Liver (tissue), 9 donors: ENCODE results near the gene MRPL44. TPM values are rescaled to one million over a fixed set of nuclear protein-coding genes. Genes with fewer than 3 reads are reported as not detected.

Source experiments
- DNase-seq: peaks from one replicate; pipeline ENCODE4 v3.0.0-alpha.2; 2017; ENCODE audit warnings: low spot score
- H3K27ac ChIP-seq, 2 donors: one replicate each; pipeline ENCODE4 v1.7.0; 2013; ENCODE audit warnings: inconsistent platforms in 2 of 2, low read length in 2 of 2, control low read depth in 1 of 2, low read depth in 1 of 2, mild to moderate bottlenecking in 1 of 2
- H3K27me3 ChIP-seq, 4 donors: one replicate each; pipeline versions ENCODE4 v1.6.1 to v1.7.0; 2013; ENCODE audit warnings: low read length in 3 of 4, inconsistent platforms in 1 of 4, mild to moderate bottlenecking in 1 of 4, moderate library complexity in 1 of 4; ENCODE audit not compliant: control insufficient read depth in 4 of 4, insufficient read depth in 4 of 4
- H3K36me3 ChIP-seq, 4 donors: one replicate each; pipeline versions ENCODE4 v1.6.1 to v1.7.0; 2013; ENCODE audit warnings: low read length in 3 of 4, mild to moderate bottlenecking in 3 of 4, low read depth in 1 of 4, moderate library complexity in 1 of 4; ENCODE audit not compliant: control insufficient read depth in 4 of 4, insufficient read depth in 3 of 4
- H3K4me1 ChIP-seq, 4 donors: one replicate each; pipeline versions ENCODE4 v1.6.1 to v1.7.0; 2013; ENCODE audit warnings: low read length in 3 of 4, mild to moderate bottlenecking in 3 of 4, moderate library complexity in 1 of 4; ENCODE audit not compliant: control insufficient read depth in 4 of 4, insufficient read depth in 4 of 4
- H3K4me3 ChIP-seq, 3 donors: one replicate each; pipeline versions ENCODE4 v1.6.1 to v1.7.0; 2013; ENCODE audit warnings: low read length in 3 of 3, control low read depth in 1 of 3, low read depth in 1 of 3, mild to moderate bottlenecking in 1 of 3
- H3K9ac ChIP-seq, 2 donors: one replicate each; pipeline ENCODE4 v1.7.0; 2013; ENCODE audit warnings: low read length in 2 of 2, mild to moderate bottlenecking in 2 of 2, moderate library complexity in 2 of 2, control low read depth in 1 of 2, low read depth in 1 of 2
- H3K9me3 ChIP-seq, 4 donors: one replicate each; pipeline versions ENCODE4 v1.6.1 to v1.7.0; 2013; ENCODE audit warnings: low read length in 3 of 4; ENCODE audit not compliant: control insufficient read depth in 4 of 4
- ATF3 ChIP-seq: IDR thresholded peaks from 2 replicates; pipeline ENCODE4 v1.6.1; 2016; ENCODE audit warnings: antibody characterized with exemption
- CTCF ChIP-seq: fragments of 150-350 bp; IDR thresholded peaks from 2 replicates; pipeline ENCODE4 v1.5.1; 2017; ENCODE audit warnings: improper control_type of control experiment, low read depth, low read length; ENCODE audit not compliant: missing input control
- EGR1 ChIP-seq, 2 donors: IDR thresholded peaks; 2 replicates each; pipeline ENCODE4 v1.6.1; 2016 to 2018; ENCODE audit warnings: antibody characterized with exemption in 2 of 2, low read depth in 2 of 2
- FOXA1 ChIP-seq: IDR thresholded peaks from 2 replicates; pipeline ENCODE4 v1.6.1; 2016; ENCODE audit warnings: antibody characterized with exemption
- FOXA2 ChIP-seq: IDR thresholded peaks from 2 replicates; pipeline ENCODE4 v1.6.1; 2016; ENCODE audit warnings: antibody characterized with exemption
- GABPA ChIP-seq, 2 donors: IDR thresholded peaks in 1 of 2; conservative IDR thresholded peaks in 1 of 2; 2 replicates each; pipeline ENCODE4 v1.6.1; 2016; ENCODE audit warnings: antibody characterized with exemption in 2 of 2, mild to moderate bottlenecking in 1 of 2, moderate library complexity in 1 of 2
- HNF4A ChIP-seq, 2 donors: conservative IDR thresholded peaks; 2 replicates each; pipeline ENCODE4 v1.6.1; 2016; ENCODE audit warnings: antibody characterized with exemption in 2 of 2, mild to moderate bottlenecking in 2 of 2
- HNF4G ChIP-seq: IDR thresholded peaks from 2 replicates; pipeline ENCODE4 v1.6.1; 2016; ENCODE audit warnings: antibody characterized with exemption
- JUND ChIP-seq, 2 donors: IDR thresholded peaks; 2 replicates each; pipeline ENCODE4 v1.6.1; 2016; ENCODE audit warnings: antibody characterized with exemption in 2 of 2
- NR2F2 ChIP-seq: IDR thresholded peaks from 2 replicates; pipeline ENCODE4 v1.6.1; 2016; ENCODE audit warnings: antibody characterized with exemption
- RAD21 ChIP-seq, 2 donors: IDR thresholded peaks; 2 replicates each; pipeline ENCODE4 v1.6.1; 2016; ENCODE audit warnings: antibody characterized with exemption in 2 of 2, mild to moderate bottlenecking in 2 of 2
- REST ChIP-seq: IDR thresholded peaks from 2 replicates; pipeline ENCODE4 v1.6.1; 2016; ENCODE audit warnings: antibody characterized with exemption, mild to moderate bottlenecking
- RXRA ChIP-seq, 2 donors: IDR thresholded peaks; 2 replicates each; pipeline ENCODE4 v1.6.1; 2017 to 2018; ENCODE audit warnings: antibody characterized with exemption in 2 of 2, mild to moderate bottlenecking in 1 of 2
- SP1 ChIP-seq: IDR thresholded peaks from 2 replicates; pipeline ENCODE4 v1.6.1; 2018; ENCODE audit warnings: antibody characterized with exemption, mild to moderate bottlenecking
- TAF1 ChIP-seq: conservative IDR thresholded peaks from 2 replicates; pipeline ENCODE4 v1.6.1; 2016; ENCODE audit warnings: antibody characterized with exemption, mild to moderate bottlenecking
- YY1 ChIP-seq: IDR thresholded peaks from 2 replicates; pipeline ENCODE4 v1.6.1; 2016; ENCODE audit warnings: antibody characterized with exemption, mild to moderate bottlenecking
- ZBTB33 ChIP-seq: IDR thresholded peaks from 2 replicates; pipeline ENCODE4 v1.6.1; 2016; ENCODE audit warnings: antibody characterized with exemption
- WGBS: extraction: QIAGEN DNeasy Blood & Tissue Kit; methylation state at CpG from one replicate; pipeline ENCODE4 v1.1.7; 2013; 5-methylcytosine and 5-hydroxymethylcytosine counted together
- polyA plus RNA-seq, 2 donors: library from polyadenylated mRNA; stranded (reverse) in 1 of 2; unstranded in 1 of 2; fragments of 200-250 nt in 1 of 2; fragments of >200 nt in 1 of 2; fragmentation: Nextera tagmentation in 1 of 2; extraction: Ambion mirVana in 1 of 2; gene quantifications; one replicate each; pipeline versions ENCODE4 v1.2.1 to v1.2.3, GENCODE V29; 2013 to 2015
- total RNA-seq, 2 donors: library from RNA; depleted of rRNA; stranded (reverse); fragments of >200 nt; gene quantifications; one replicate each; pipeline ENCODE4 v1.2.3, GENCODE V29; 2014
- TF ChIP-seq, protein P1 (sequence below): IDR thresholded peaks from 2 replicates; pipeline ENCODE4 v1.6.1; 2016; ENCODE audit warnings: antibody characterized with exemption
- donor health status: healthy.
- donor health status: healthy.
- donor health status: healthy.
- donor health status: healthy.
- donor health status: healthy.

The MRPL44 gene
- total and polyA plus RNA-seq, 4 donors, result 19.0 to 27.8 (median 23.8) TPM

DNA sequence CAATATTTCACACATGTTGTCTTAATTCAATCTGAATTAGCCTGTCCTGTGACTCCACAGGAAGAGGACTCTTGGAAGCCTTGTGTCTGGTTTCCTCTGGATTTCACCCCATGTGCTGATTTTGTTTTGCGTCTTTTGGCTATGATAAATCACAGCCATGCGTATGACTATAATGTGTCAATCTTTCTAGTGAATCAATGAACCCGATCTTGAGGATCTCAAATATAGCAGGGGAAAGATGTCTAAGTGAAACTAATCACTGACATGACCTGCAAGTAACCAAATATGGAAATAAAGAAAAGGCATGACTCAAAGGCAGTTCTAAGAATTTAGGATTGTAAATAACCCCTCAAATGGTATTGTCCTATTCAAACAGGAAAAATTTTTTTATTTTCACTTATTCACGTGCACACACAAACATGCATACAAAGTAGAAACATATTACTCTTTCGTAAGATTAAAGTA is 20.4 kb upstream of the MRPL44 start:
- 78% methylated on average over 5 of the region's 5 CpGs for WGBS
- DNase-seq, result no peak
- H3K27ac ChIP-seq, result no peak overlapping the region
- no peaks in the 10 kb centered on the region for H3K27me3 ChIP-seq
- H3K4me1 ChIP-seq, result peaks cover 2 to 17% (median 12%) of the 10 kb centered on the region in 4 donors
- no peak overlapping the region for H3K4me3 ChIP-seq
- H3K9me3 ChIP-seq, result no peaks in the 10 kb centered on the region
- H3K9ac ChIP-seq, result no peak overlapping the region
- no peaks in the 10 kb centered on the region for H3K36me3 ChIP-seq
- TF ChIP-seq SP1 (no peak), CTCF (no peak), HNF4G (no peak), GABPA (IDR thresholded peaks at IDR 0.05 in 1 of 2, conservative IDR thresholded peaks at IDR 0.05 in 1 of 2) (no peak), REST (no peak), RAD21 (IDR thresholded peaks at IDR 0.05) (no peak), EGR1 (IDR thresholded peaks at IDR 0.05; ENCODE audit: low read depth in 2 of 2) (no peak), ZBTB33 (no peak), ATF3 (no peak), TAF1 (no peak), FOXA2 (no peak), RXRA (IDR thresholded peaks at IDR 0.05) (no peak), JUND (IDR thresholded peaks at IDR 0.05) (no peak), FOXA1 (no peak), NR2F2 (no peak), HNF4A (conservative IDR thresholded peaks at IDR 0.05) (no peak), YY1 (no peak)
- TF ChIP-seq, protein P1, sequence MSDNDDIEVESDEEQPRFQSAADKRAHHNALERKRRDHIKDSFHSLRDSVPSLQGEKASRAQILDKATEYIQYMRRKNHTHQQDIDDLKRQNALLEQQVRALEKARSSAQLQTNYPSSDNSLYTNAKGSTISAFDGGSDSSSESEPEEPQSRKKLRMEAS, result no peak
